ENCODE data around the gene GRPR. TPM values are rescaled to one million over a fixed set of nuclear protein-coding genes. Genes with fewer than 3 reads are reported as not detected.
"Not testable (repeated sequence)": the region's sequence is repeated elsewhere in the genome, so short reads cannot be mapped to it uniquely, and the experiment has no call there.

The GRPR gene
- total RNA-seq, 5 donors from 2014 or later (not counting 1 experiment from before 2014, with no cell fraction given) = 0.16 to 0.32 TPM; not detected in 3

DNA sequence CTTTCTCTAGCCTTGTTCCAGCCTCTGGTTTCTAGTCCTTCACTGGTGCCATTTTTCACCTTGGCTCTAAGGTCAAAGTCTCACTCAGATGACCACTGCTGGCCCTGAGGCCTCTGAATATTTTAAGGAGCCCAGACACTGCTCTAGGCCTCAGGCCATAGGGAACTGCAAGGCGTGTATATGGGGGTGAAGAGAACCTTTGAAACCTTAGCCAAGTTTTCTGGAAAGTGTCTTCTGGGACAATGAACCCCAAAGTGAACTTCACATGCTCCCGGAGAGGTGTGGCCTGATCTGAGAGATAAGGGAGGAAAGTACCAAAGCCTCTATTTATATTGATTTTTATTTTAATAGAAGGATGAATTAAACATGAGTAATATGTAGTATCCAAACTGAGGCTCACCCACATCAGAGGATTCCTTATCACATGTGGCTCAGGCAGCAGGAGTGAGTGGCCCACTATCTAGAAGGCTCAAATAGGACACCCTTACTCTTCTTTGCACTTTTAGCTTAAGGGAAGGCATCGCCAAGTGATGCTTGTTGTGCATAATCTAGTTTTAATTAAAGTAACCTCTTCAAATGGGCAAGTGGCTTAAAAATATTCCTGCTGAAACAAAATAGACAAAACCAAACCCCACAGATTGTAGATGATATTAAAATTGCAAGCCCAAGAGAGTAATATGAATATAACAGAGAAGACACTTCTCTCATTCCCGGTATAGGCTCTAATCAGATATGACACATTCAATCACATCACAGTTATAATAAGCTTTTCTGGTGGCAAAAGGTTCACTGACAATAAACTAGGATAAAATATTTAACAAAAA, 18.3 kb downstream of the GRPR start:
- POLR2A ChIA-PET = interaction anchor here in 1 of 2 donors (0.6 kb wide), 1 partner anchor 154 kb away, joined by 9 read pairs; no protein-coding TSS in a partner anchor
- Mint-ChIP-seq H3K27me3 (peaks cover 12 to 38% of the 10 kb centered on the region in 2 donors), H3K27ac (no peak overlapping the region), H3K4me3 (no peak overlapping the region), H3K4me1 (no peaks in the 10 kb centered on the region), H3K9me3 (peaks cover 0 to 4% (median 3%) of the 10 kb centered on the region in 3 donors), H3K36me3 (no peaks in the 10 kb centered on the region)
- H3K4me3 ChIP-seq (ENCODE audit: control insufficient read depth in 1 of 2, extremely low read depth in 1 of 2, low read length in 1 of 2) = no peak overlapping the region
- no peaks in the 10 kb centered on the region for H3K9me3 ChIP-seq
- H3K27ac ChIP-seq (ENCODE audit: low read length) = no peak overlapping the region
- no peaks in the 10 kb centered on the region for H3K36me3 ChIP-seq (ENCODE audit: control insufficient read depth in 2 of 2, extremely low read depth in 1 of 2, insufficient read depth in 1 of 2, low read length in 1 of 2)
- H3K4me1 ChIP-seq (ENCODE audit: control insufficient read depth in 1 of 2, extremely low read depth in 1 of 2, insufficient read depth in 2 of 2, low read length in 2 of 2) = no peaks in the 10 kb centered on the region
- no peak for ATAC-seq (replicated peaks in 1 of 4)
- CTCF ChIA-PET = interaction anchor here (0.6 to 1.0 kb wide), 3 partner anchors 20 to 1720 kb away, joined by 3 to 8 read pairs (median 3); no protein-coding TSS in a partner anchor
- WGBS (ENCODE audit: insufficient coverage) = no CpG with 5 or more reads among the region's 4 CpGs
- DNase-seq = no peak
- no peaks in the 10 kb centered on the region for H3K27me3 ChIP-seq (replicated peaks in 1 of 2; ENCODE audit: control insufficient read depth in 2 of 2, extremely low read depth in 1 of 2, insufficient read depth in 2 of 2, low read length in 1 of 2)

DNA sequence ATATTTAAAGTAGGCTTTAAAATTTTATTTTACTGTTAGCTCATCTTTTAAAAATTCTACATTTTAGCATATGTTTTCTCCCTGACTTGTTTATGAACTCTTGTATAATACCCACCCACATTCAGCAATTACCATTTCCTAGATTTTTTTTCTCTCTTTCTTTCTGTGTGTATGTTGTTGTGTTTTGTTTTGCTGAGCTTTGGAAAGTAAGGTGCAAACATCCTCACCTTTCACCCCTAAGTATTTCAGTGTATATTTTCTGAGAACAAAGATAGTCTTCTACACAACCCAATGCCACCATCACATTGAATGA, 18.8 kb downstream of the GRPR start:
- Mint-ChIP-seq H3K36me3 (no peaks in the 10 kb centered on the region), H3K27ac (no peak overlapping the region), H3K4me1 (no peaks in the 10 kb centered on the region), H3K4me3 (no peak overlapping the region), H3K9me3 (peaks cover 0 to 4% (median 3%) of the 10 kb centered on the region in 3 donors), H3K27me3 (peaks cover 12 to 38% of the 10 kb centered on the region in 2 donors)
- ATAC-seq (replicated peaks in 1 of 4) (no peak), DNase-seq (no peak)
- no peaks in the 10 kb centered on the region for H3K9me3 ChIP-seq
- ChIA-PET POLR2A (interaction anchor here in 1 of 2 donors (0.6 kb wide), 1 partner anchor 154 kb away, joined by 9 read pairs; no protein-coding TSS in a partner anchor), CTCF (interaction anchor here (0.6 to 1.0 kb wide), 3 partner anchors 19 to 1719 kb away, joined by 3 to 8 read pairs (median 3); no protein-coding TSS in a partner anchor)
- no peak overlapping the region for H3K4me3 ChIP-seq (ENCODE audit: control insufficient read depth in 1 of 2, extremely low read depth in 1 of 2, low read length in 1 of 2)
- H3K4me1 ChIP-seq (ENCODE audit: control insufficient read depth in 1 of 2, extremely low read depth in 1 of 2, insufficient read depth in 2 of 2, low read length in 2 of 2) = no peaks in the 10 kb centered on the region
- no peaks in the 10 kb centered on the region for H3K36me3 ChIP-seq (ENCODE audit: control insufficient read depth in 2 of 2, extremely low read depth in 1 of 2, insufficient read depth in 1 of 2, low read length in 1 of 2)
- H3K27ac ChIP-seq (ENCODE audit: low read length) = no peak overlapping the region
- H3K27me3 ChIP-seq (replicated peaks in 1 of 2; ENCODE audit: control insufficient read depth in 2 of 2, extremely low read depth in 1 of 2, insufficient read depth in 2 of 2, low read length in 1 of 2) = no peaks in the 10 kb centered on the region

DNA sequence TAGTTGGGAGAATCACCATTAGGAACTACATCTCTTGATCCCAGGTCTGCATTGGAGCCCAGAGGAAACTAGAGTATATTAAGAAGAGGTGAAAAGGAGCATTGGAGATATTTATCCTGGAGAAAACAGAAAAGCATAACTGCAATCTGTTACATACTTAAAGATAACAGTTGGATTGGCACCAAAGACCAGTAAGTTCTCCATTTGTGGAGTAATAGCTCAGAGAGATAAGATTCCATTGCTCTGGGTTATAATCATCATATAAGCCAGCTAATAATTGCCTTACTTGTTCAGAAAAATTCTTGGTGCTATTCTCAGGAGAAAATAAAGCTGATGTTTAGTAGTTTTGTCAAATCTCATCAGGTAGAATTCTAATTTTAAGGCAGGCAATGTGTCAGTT, 20.6 kb downstream of the GRPR start:
- Mint-ChIP-seq H3K36me3 (no peaks in the 10 kb centered on the region), H3K4me1 (no peaks in the 10 kb centered on the region), H3K4me3 (no peak overlapping the region), H3K27me3 (peaks cover 10 to 33% of the 10 kb centered on the region in 2 donors), H3K9me3 (peaks cover 0 to 4% (median 3%) of the 10 kb centered on the region in 3 donors), H3K27ac (no peak overlapping the region)
- DNase-seq (no peak), ATAC-seq (replicated peaks in 1 of 4) (no peak)
- CTCF ChIA-PET = no interaction called here
- POLR2A ChIA-PET = no interaction called here
- Histone ChIP-seq H3K27ac (ENCODE audit: low read length) (no peak overlapping the region), H3K4me1 (ENCODE audit: control insufficient read depth in 1 of 2, extremely low read depth in 1 of 2, insufficient read depth in 2 of 2, low read length in 2 of 2) (no peaks in the 10 kb centered on the region), H3K4me3 (ENCODE audit: control insufficient read depth in 1 of 2, extremely low read depth in 1 of 2, low read length in 1 of 2) (no peak overlapping the region), H3K27me3 (replicated peaks in 1 of 2; ENCODE audit: control insufficient read depth in 2 of 2, extremely low read depth in 1 of 2, insufficient read depth in 2 of 2, low read length in 1 of 2) (no peaks in the 10 kb centered on the region), H3K9me3 (no peaks in the 10 kb centered on the region), H3K36me3 (ENCODE audit: control insufficient read depth in 2 of 2, extremely low read depth in 1 of 2, insufficient read depth in 1 of 2, low read length in 1 of 2) (no peaks in the 10 kb centered on the region)

DNA sequence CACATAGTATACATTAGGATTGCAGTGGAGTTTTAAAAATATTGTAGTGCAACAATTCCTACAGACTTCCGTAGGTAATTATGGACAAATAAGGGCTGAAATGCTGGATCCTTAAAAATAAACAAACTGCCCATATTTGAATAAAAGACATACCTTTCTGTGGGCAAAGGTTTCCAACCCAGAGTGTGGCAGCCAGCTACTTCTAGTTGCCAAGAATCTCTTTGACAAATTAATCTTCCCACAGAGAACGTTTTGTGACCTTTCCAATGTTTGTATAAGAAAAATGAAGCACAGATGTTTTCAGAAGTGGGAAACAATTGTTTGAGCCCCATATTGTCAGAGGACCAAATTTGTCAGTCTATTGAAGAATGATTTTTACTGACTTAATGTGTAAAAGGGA, 21.1 kb downstream of the GRPR start:
- H3K27me3 ChIP-seq (replicated peaks in 1 of 2; ENCODE audit: control insufficient read depth in 2 of 2, extremely low read depth in 1 of 2, insufficient read depth in 2 of 2, low read length in 1 of 2) = no peaks in the 10 kb centered on the region
- Mint-ChIP-seq H3K4me3 (no peak overlapping the region), H3K4me1 (no peaks in the 10 kb centered on the region), H3K9me3 (peaks cover 0 to 4% (median 3%) of the 10 kb centered on the region in 3 donors), H3K27ac (no peak overlapping the region), H3K36me3 (no peaks in the 10 kb centered on the region), H3K27me3 (peaks cover 10 to 33% of the 10 kb centered on the region in 2 donors)
- DNase-seq (no peak), ATAC-seq (replicated peaks in 1 of 4) (no peak)
- no CpG with 5 or more reads among the region's 2 CpGs for WGBS (ENCODE audit: insufficient coverage)
- H3K36me3 ChIP-seq (ENCODE audit: control insufficient read depth in 2 of 2, extremely low read depth in 1 of 2, insufficient read depth in 1 of 2, low read length in 1 of 2) = no peaks in the 10 kb centered on the region
- no peaks in the 10 kb centered on the region for H3K4me1 ChIP-seq (ENCODE audit: control insufficient read depth in 1 of 2, extremely low read depth in 1 of 2, insufficient read depth in 2 of 2, low read length in 2 of 2)
- ChIA-PET CTCF (no interaction called here), POLR2A (no interaction called here)
- no peak overlapping the region for H3K27ac ChIP-seq (ENCODE audit: low read length)
- no peaks in the 10 kb centered on the region for H3K9me3 ChIP-seq
- H3K4me3 ChIP-seq (ENCODE audit: control insufficient read depth in 1 of 2, extremely low read depth in 1 of 2, low read length in 1 of 2) = no peak overlapping the region

DNA sequence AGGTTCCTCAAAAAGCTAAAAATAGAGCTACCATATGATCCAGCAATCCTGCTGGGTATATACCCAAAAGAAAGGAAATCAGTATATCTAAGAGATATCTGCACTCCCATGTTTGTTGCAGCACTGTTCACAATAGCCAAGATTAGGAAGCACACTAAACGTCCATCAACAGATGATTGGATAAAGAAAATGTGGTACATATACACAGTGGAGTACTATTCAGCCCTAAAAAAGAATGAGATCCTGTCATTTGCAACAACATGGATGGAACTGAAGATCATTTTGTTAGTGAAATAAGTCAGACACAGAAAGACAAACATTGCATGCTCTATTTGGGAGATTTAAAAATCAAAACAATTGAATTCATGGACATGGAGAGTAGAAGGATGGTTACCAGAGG, 21.7 kb downstream of the GRPR start:
- WGBS (ENCODE audit: insufficient coverage) = no CpG with 5 or more reads among the region's 1 CpG
- H3K27ac Mint-ChIP-seq; ATAC-seq (replicated peaks in 1 of 4); DNase-seq; H3K4me1 Mint-ChIP-seq; H3K9me3 Mint-ChIP-seq; H3K9me3 ChIP-seq; H3K4me3 ChIP-seq (ENCODE audit: control insufficient read depth in 1 of 2, extremely low read depth in 1 of 2, low read length in 1 of 2); POLR2A ChIA-PET; H3K36me3 ChIP-seq (ENCODE audit: control insufficient read depth in 2 of 2, extremely low read depth in 1 of 2, insufficient read depth in 1 of 2, low read length in 1 of 2); H3K36me3 Mint-ChIP-seq; H3K4me1 ChIP-seq (ENCODE audit: control insufficient read depth in 1 of 2, extremely low read depth in 1 of 2, insufficient read depth in 2 of 2, low read length in 2 of 2); H3K4me3 Mint-ChIP-seq; H3K27ac ChIP-seq (ENCODE audit: low read length); H3K27me3 ChIP-seq (replicated peaks in 1 of 2; ENCODE audit: control insufficient read depth in 2 of 2, extremely low read depth in 1 of 2, insufficient read depth in 2 of 2, low read length in 1 of 2): not testable (repeated sequence)
- CTCF ChIA-PET = interaction anchor here in 1 of 2 donors (0.6 kb wide), 1 partner anchor 59 kb away, joined by 3 read pairs; no protein-coding TSS in a partner anchor
- peaks cover 10 to 33% of the 10 kb centered on the region in 2 donors for H3K27me3 Mint-ChIP-seq

DNA sequence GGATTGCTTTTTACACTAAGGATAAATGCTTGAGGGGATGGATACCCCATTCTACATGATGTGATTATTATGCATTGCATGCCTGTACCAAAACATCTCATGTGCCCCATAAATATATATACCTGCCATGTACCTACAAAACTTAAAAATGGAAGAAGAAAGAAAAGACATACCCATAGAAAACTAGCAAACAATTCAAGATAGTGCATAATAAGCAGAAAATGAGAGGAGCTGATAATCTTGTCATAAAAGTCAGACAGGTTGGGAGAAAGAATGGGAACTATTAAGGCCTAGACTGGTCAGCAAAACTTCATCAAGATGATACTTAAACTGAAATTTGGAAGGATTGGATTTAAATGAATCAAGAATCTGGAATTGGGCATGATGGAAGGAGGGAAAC, 22.3 kb downstream of the GRPR start:
- H3K36me3 Mint-ChIP-seq = no peaks in the 10 kb centered on the region
- no peak overlapping the region for H3K27ac Mint-ChIP-seq
- Histone ChIP-seq H3K27ac (ENCODE audit: low read length) (no peak overlapping the region), H3K9me3 (no peaks in the 10 kb centered on the region), H3K36me3 (ENCODE audit: control insufficient read depth in 2 of 2, extremely low read depth in 1 of 2, insufficient read depth in 1 of 2, low read length in 1 of 2) (no peaks in the 10 kb centered on the region), H3K4me3 (ENCODE audit: control insufficient read depth in 1 of 2, extremely low read depth in 1 of 2, low read length in 1 of 2) (no peak overlapping the region), H3K27me3 (replicated peaks in 1 of 2; ENCODE audit: control insufficient read depth in 2 of 2, extremely low read depth in 1 of 2, insufficient read depth in 2 of 2, low read length in 1 of 2) (no peaks in the 10 kb centered on the region), H3K4me1 (ENCODE audit: control insufficient read depth in 1 of 2, extremely low read depth in 1 of 2, insufficient read depth in 2 of 2, low read length in 2 of 2) (no peaks in the 10 kb centered on the region)
- peaks cover 0 to 4% (median 3%) of the 10 kb centered on the region in 3 donors for H3K9me3 Mint-ChIP-seq
- H3K4me3 Mint-ChIP-seq = no peak overlapping the region
- CTCF ChIA-PET = interaction anchor here in 1 of 2 donors (0.6 kb wide), 1 partner anchor 60 kb away, joined by 3 read pairs; no protein-coding TSS in a partner anchor
- DNase-seq (no peak), ATAC-seq (replicated peaks in 1 of 4) (no peak)
- POLR2A ChIA-PET = no interaction called here
- no peaks in the 10 kb centered on the region for H3K4me1 Mint-ChIP-seq
- H3K27me3 Mint-ChIP-seq = peaks cover 10 to 32% of the 10 kb centered on the region in 2 donors

Measured in T-cell (primary cell).